CD4-positive, alpha-beta T cell treated with Interleukin-21 for 1 hour (primary cell): Measurements from ENCODE around the gene SCGB1A1.

Source experiments
- DNase-seq: peaks from one replicate; pipeline ENCODE4 v3.0.0-alpha.2; 2020

The SCGB1A1 gene

DNA sequence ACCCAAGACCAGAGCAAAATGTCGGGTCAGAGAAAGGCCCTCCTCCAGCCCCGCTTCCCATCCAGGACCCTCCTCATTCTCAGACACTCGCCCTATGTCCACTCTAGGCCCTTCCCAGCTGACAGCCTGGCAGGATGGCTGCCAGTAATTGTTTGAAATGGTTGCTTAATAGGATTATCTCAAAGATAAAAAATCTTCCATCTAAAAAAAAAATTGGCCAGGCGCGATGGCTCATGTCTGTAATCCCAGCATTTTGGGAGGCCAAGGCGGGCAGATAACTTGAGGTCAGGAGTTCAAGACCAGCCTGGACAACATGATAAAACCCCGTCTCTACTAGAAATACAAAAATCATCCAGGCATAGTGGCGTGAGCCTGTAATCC lies 32.4 kb downstream of the SCGB1A1 start:
- DNase-seq, result no peak

GRCh38 chr11:62452261-62452660 lies 33.4 kb downstream of the SCGB1A1 start:
- no peak for DNase-seq

GRCh38 chr11:62452839-62453468 lies 34.1 kb downstream of the SCGB1A1 start:
- no peak for DNase-seq

DNA sequence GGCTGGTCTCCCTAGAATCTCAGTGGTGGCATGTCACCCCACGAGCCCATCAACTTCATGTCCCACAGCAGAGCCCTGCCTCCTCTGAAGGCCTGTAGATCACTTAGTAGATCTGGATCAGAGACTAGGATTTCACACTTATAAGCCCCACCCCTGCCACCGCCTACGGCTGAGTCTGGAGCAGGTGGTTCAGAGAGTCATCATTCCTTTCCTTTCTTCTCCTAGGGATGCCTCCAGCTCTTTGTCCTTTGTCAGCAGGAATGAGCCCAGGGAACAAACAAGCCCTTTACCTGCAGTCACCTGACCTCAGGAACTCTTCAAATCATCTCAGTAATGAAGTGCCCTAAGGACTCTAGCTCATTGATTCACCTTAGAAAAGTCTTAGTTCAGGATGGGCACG lies 37.8 kb downstream of the SCGB1A1 start:
- no peak for DNase-seq

GRCh38 chr11:62457478-62457877 lies 38.6 kb downstream of the SCGB1A1 start:
- DNase-seq, result no peak

DNA sequence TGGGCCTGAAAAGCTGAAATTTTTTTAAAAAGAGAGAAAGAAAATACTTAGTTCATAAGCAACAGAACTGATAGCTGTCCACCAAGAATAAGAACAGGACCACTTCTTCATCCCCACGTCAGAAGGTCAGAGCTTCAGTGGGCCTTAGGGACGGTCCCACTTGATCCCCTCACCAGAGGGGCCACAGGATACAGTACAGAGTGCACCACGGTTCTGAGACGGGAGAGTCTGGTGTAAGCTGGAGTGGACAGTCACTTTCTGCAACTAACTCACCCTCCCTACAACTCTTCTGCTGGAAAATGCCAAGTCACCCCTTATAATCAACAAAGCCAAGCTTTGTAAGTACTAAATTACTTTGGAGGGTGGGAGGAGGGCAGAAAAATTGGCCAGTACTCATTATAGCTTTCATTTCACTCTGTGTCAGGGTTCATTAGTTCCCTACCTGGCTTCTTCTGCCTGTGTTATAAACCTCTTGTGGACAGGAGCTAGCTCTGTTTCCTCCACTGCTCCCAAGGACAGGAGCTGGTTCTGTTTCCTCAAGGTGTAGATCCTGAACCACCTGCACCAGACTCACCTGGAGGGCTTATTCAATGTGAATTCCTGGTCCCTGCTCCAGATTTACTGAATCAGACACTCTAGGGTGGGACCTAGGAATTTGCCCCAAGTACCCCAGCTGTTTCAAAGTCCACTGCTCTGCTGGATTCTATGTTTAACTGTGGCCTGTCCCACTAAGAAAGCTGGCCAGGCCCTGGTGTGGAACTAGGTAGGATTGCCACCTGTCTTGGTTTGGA lies 39.6 kb downstream of the SCGB1A1 start:
- DNase-seq, result no peak

DNA sequence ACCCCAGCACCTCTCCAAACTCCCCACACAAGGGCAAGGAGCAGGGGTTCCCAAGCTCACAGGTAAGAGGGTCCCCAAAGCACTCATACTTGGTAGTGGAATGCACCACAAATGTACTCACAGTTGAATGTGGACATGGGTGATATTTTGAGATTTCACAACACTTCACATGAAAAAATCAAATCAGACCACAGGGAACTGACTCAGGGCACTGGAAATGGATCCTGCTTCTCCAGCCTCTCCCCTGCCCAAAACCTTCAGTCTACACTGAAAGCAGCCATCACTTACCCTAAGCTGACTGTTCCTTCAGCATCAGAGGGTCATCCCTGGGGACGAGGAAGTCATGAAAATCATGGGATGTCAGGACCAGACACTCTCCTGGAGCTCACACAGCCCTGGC lies 40.2 kb downstream of the SCGB1A1 start:
- no peak for DNase-seq

- no peak for DNase-seq
Measured at GRCh38 chr11:62461740-62462507, 43.1 kb downstream of the SCGB1A1 start.

DNA sequence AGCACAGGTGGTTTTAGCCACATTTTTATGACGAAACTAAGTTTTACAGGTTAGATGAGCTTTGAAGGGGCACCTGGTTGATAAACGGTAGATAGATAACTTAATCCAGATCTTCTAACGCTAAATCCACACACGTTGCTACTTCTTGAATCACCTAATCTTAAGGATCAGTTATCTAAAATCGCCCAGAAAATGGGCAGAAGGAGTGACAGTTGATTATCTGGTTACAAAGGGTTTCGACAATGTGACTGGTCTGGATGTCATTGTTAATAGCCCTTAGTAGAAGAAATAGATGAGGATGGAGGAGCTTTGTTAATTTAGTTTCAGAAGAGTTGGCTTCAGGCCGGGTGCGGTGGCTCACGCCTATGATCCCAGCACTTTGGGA lies 43.7 kb downstream of the SCGB1A1 start:
- no peak for DNase-seq

DNA sequence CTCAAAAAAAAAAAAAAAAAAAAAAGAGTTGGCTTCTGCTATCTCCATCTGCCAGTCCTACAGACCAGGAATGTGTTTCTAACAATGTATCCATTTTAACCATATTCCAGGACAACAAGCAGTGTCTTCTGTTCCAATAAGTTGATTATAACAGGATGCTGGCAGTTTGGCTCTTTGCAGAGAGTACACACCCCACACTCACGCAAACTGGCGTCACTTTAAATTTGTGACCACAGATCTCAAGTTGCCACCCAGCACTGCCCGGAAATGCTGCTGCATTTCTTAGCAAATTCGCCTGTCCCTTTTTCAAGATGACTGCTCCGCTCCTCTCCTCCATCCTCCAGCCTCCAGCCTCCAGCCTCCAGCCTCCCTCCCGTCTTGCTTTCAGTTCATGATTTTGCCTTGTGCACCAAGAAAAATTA lies 44.3 kb downstream of the SCGB1A1 start:
- no peak for DNase-seq

DNA sequence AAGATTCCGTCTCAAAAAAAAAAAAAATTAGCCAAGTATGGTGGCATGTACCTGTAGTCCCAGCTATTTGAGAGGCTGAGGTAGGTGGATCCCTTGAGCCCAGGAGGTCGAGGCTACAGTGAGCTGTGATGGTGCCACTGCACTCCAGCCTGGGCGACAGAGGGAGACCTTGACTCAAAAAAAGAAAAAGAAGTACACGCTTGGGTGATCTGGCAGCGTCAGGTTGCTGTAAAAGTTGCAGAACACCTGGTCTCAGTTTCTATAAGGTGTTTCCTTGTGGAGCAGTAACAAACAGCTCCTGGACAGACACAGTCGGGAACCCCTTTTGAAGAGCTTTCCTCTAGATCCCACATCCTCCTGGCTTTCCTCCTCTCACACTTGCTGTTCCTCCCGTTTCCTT lies 45.8 kb downstream of the SCGB1A1 start:
- no peak for DNase-seq

DNA sequence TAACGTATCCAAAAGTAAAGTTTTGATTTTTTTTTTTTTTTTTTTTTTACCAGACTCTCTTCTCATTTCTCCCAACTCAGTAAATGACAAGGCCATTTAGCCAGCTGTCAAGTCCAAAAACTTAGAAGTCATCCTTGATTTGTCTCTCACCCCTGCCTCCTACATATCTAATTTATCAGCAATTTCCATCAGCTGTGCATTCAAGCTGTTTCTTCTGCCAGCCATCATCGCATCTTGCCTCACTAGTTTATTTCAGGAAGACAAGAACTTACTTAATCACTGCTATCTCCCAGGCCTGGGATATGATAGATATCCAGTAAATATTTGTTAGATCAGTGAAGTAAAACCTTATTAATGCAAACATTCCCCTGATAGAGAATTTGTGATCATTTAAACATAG lies 47.6 kb downstream of the SCGB1A1 start:
- DNase-seq, result no peak

- DNase-seq, result no peak
Measured at GRCh38 chr11:62468577-62468976, 49.7 kb downstream of the SCGB1A1 start.

GRCh38 chr11:62471603-62472002 lies 52.8 kb downstream of the SCGB1A1 start:
- DNase-seq, result no peak

GRCh38 chr11:62472063-62472884 lies 53.4 kb downstream of the SCGB1A1 start:
- DNase-seq, result no peak
